ENCODE data around the gene EXOC3L1.

GRCh38 chr16:67229906-67230808, 40.2 kb upstream of the EXOC3L1 start:
- TF ChIP-seq TAF1 (IDR thresholded peaks at IDR 0.05; ENCODE audit: borderline replicate concordance, insufficient read depth, low read length), result no peak
- no peak; the same call in 1 of the 2 replicates for TF ChIP-seq POLR2AphosphoS5 (IDR thresholded peaks at IDR 0.05; ENCODE audit: low read depth, low read length)
- TF ChIP-seq, protein P1, sequence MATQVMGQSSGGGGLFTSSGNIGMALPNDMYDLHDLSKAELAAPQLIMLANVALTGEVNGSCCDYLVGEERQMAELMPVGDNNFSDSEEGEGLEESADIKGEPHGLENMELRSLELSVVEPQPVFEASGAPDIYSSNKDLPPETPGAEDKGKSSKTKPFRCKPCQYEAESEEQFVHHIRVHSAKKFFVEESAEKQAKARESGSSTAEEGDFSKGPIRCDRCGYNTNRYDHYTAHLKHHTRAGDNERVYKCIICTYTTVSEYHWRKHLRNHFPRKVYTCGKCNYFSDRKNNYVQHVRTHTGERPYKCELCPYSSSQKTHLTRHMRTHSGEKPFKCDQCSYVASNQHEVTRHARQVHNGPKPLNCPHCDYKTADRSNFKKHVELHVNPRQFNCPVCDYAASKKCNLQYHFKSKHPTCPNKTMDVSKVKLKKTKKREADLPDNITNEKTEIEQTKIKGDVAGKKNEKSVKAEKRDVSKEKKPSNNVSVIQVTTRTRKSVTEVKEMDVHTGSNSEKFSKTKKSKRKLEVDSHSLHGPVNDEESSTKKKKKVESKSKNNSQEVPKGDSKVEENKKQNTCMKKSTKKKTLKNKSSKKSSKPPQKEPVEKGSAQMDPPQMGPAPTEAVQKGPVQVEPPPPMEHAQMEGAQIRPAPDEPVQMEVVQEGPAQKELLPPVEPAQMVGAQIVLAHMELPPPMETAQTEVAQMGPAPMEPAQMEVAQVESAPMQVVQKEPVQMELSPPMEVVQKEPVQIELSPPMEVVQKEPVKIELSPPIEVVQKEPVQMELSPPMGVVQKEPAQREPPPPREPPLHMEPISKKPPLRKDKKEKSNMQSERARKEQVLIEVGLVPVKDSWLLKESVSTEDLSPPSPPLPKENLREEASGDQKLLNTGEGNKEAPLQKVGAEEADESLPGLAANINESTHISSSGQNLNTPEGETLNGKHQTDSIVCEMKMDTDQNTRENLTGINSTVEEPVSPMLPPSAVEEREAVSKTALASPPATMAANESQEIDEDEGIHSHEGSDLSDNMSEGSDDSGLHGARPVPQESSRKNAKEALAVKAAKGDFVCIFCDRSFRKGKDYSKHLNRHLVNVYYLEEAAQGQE (IDR thresholded peaks at IDR 0.05; ENCODE audit: insufficient read depth in 1 of 2, low read depth in 2 of 2, low read length in 2 of 2), result no peak
- TF ChIP-seq SIN3A (IDR thresholded peaks at IDR 0.05; ENCODE audit: borderline replicate concordance, insufficient read depth, low read length), result no peak
